CD14-positive monocyte (primary cell): ENCODE measurements around the gene INPP4B. TPM values are rescaled to one million over a fixed set of nuclear protein-coding genes. Genes with fewer than 3 reads are reported as not detected.

Source experiments
- DNase-seq, 3 donors: peaks; one replicate each; pipeline ENCODE4 v3.0.0-alpha.2; 2011 to 2022
- H2AFZ ChIP-seq: 2 replicates; pipeline ENCODE4 v1.6.0; 2012; ENCODE audit warnings: mild to moderate bottlenecking, low read depth, low read length, inconsistent platforms; ENCODE audit not compliant: insufficient read depth, poor library complexity, severe bottlenecking
- H3K27ac ChIP-seq, 2 donors: 1 replicate in 1 of 2; 2 replicates in 1 of 2; pipeline ENCODE4 v1.5.1; 2012 to 2013; ENCODE audit warnings: low read length in 2 of 2, control low read depth in 1 of 2, inconsistent platforms in 1 of 2, low read depth in 1 of 2, mild to moderate bottlenecking in 1 of 2
- H3K27me3 ChIP-seq, 2 donors: one replicate each; pipeline versions ENCODE4 v1.6.0 to v1.6.1; 2011 to 2013; ENCODE audit warnings: low read length in 2 of 2; ENCODE audit not compliant: control insufficient read depth in 2 of 2, insufficient read depth in 2 of 2
- H3K36me3 ChIP-seq, 2 donors: replicated peaks in 1 of 2; 1 replicate in 1 of 2; 2 replicates in 1 of 2; pipeline versions ENCODE4 v1.5.1 to v1.6.1; 2012 to 2013; ENCODE audit warnings: low read length in 2 of 2, control low read depth in 1 of 2, inconsistent platforms in 1 of 2, mild to moderate bottlenecking in 1 of 2; ENCODE audit not compliant: insufficient read depth in 2 of 2, control insufficient read depth in 1 of 2
- H3K4me1 ChIP-seq, 2 donors: 1 replicate in 1 of 2; 2 replicates in 1 of 2; pipeline versions ENCODE4 v1.5.1 to v1.6.1; 2012 to 2013; ENCODE audit warnings: low read length in 2 of 2, control low read depth in 1 of 2, inconsistent platforms in 1 of 2, mild to moderate bottlenecking in 1 of 2, moderate library complexity in 1 of 2; ENCODE audit not compliant: insufficient read depth in 2 of 2, control insufficient read depth in 1 of 2
- H3K4me2 ChIP-seq: replicated peaks from 2 replicates; pipeline ENCODE3; 2012; ENCODE audit warnings: low read length, moderate library complexity, mild to moderate bottlenecking; ENCODE audit not compliant: poor library complexity, severe bottlenecking; ENCODE audit errors: extremely low read depth
- H3K4me3 ChIP-seq, 3 experiments: fragments of 200-600 bp in 1 of 3; sonication (generic) in 1 of 3; replicated peaks in 1 of 3; 1 replicate in 2 of 3; 2 replicates in 1 of 3; pipeline ENCODE4 v1.5.1; 2011 to 2013; ENCODE audit warnings: low read length in 3 of 3, mild to moderate bottlenecking in 3 of 3, control low read depth in 2 of 3, low read depth in 2 of 3, inconsistent platforms in 1 of 3, moderate library complexity in 1 of 3
- H3K79me2 ChIP-seq: 2 replicates; pipeline ENCODE4 v1.6.0; 2012; ENCODE audit warnings: mild to moderate bottlenecking, control low read depth, inconsistent platforms, low read length, moderate library complexity; ENCODE audit not compliant: insufficient read depth
- H3K9ac ChIP-seq: 2 replicates; pipeline ENCODE4 v1.6.0; 2017; ENCODE audit warnings: low read length, mild to moderate bottlenecking; ENCODE audit not compliant: insufficient read depth, poor library complexity, severe bottlenecking
- H3K9me3 ChIP-seq, 2 donors: replicated peaks in 1 of 2; 1 replicate in 1 of 2; 2 replicates in 1 of 2; pipeline versions ENCODE4 v1.5.1 to v1.6.1; 2012 to 2013; ENCODE audit warnings: low read length in 2 of 2, control low read depth in 1 of 2; ENCODE audit not compliant: control insufficient read depth in 1 of 2, insufficient read depth in 1 of 2
- H4K20me1 ChIP-seq: 2 replicates; pipeline ENCODE4 v1.6.0; 2012; ENCODE audit warnings: mild to moderate bottlenecking, low read length, control low read depth, moderate library complexity; ENCODE audit not compliant: insufficient read depth
- H3K27ac Mint-ChIP-seq, 7 donors: one replicate each; pipeline ENCODE4 v1.8.0; 2020; ENCODE audit warnings: mild to moderate bottlenecking in 7 of 7, mixed read lengths in 7 of 7, moderate library complexity in 6 of 7, inconsistent platforms in 2 of 7
- H3K27me3 Mint-ChIP-seq, 3 donors: one replicate each; pipeline ENCODE4 v1.8.0; 2021 to 2022; ENCODE audit warnings: low read depth in 3 of 3, mild to moderate bottlenecking in 3 of 3, mixed read lengths in 3 of 3, moderate library complexity in 3 of 3, inconsistent platforms in 1 of 3
- H3K36me3 Mint-ChIP-seq, 2 donors: one replicate each; pipeline ENCODE4 v1.8.0; 2020; ENCODE audit warnings: mixed read lengths in 2 of 2, inconsistent platforms in 1 of 2, mild to moderate bottlenecking in 1 of 2
- H3K4me1 Mint-ChIP-seq: one replicate; pipeline ENCODE4 v1.8.0; 2020; ENCODE audit warnings: mild to moderate bottlenecking, mixed read lengths
- H3K4me3 Mint-ChIP-seq, 2 donors: one replicate each; pipeline ENCODE4 v1.8.0; 2020; ENCODE audit warnings: mild to moderate bottlenecking in 2 of 2, mixed read lengths in 2 of 2, moderate library complexity in 1 of 2
- H3K9me3 Mint-ChIP-seq, 7 donors: one replicate each; pipeline ENCODE4 v1.8.0; 2020 to 2022; ENCODE audit warnings: mixed read lengths in 7 of 7, mild to moderate bottlenecking in 6 of 7, moderate library complexity in 6 of 7, inconsistent platforms in 2 of 7
- CTCF ChIP-seq: fragments of 200-600 bp; IDR thresholded peaks from one replicate; pipeline ENCODE4 v1.8.0; 2022; ENCODE audit warnings: antibody characterized with exemption, mild to moderate bottlenecking
- WGBS: methylation state at CpG from one replicate; pipeline ENCODE4 v1.1.5; 2013; ENCODE audit warnings: missing lambda C conversion rate; ENCODE audit not compliant: insufficient coverage; 5-methylcytosine and 5-hydroxymethylcytosine counted together
- intact Hi-C, 2 donors: fragments of 100-400 bp; cut with micrococcal nuclease; formaldehyde crosslinking; loops; one replicate each; pipeline versions ENCODE4 v1.15.0 to v1.15.1; 2023
- polyA plus RNA-seq, 3 donors: library from polyadenylated mRNA; depleted of rRNA in 1 of 3; unstranded in 2 of 3; stranded (reverse) in 1 of 3; fragments of 300-500 nt in 2 of 3; fragments of >200 nt in 1 of 3; fragmentation: Illumina TruSeq in 2 of 3; gene quantifications; 1 replicate in 2 of 3; 2 replicates in 1 of 3; pipeline ENCODE4 v1.2.3, GENCODE V29; 2012 to 2021

The INPP4B gene
- polyA plus RNA-seq, 3 donors: 0.13 to 0.38 (median 0.22) TPM

GRCh38 chr4:142566243-142566642 lies 279.9 kb downstream of the INPP4B start:
- H3K4me3 ChIP-seq: no peak overlapping the region
- no peaks in the 10 kb centered on the region for H3K79me2 ChIP-seq
- no peaks in the 10 kb centered on the region for H4K20me1 ChIP-seq
- intact Hi-C loops: no loop called here
- no peaks in the 10 kb centered on the region for H3K9me3 ChIP-seq
- Mint-ChIP-seq H3K36me3 (no peaks in the 10 kb centered on the region), H3K27ac (peak overlapping the region in 1 of 7 donors; percentile 8), H3K4me3 (no peak overlapping the region), H3K9me3 (peaks cover 0 to 4% (median 0%) of the 10 kb centered on the region in 7 donors), H3K4me1 (peaks cover 5% of the 10 kb centered on the region), H3K27me3 (peaks cover 0 to 2% (median 1%) of the 10 kb centered on the region in 3 donors)
- H2AFZ ChIP-seq: no peak overlapping the region
- no peaks in the 10 kb centered on the region for H3K4me1 ChIP-seq
- DNase-seq: no peak
- TF ChIP-seq CTCF: no peak
- no peaks in the 10 kb centered on the region for H3K27me3 ChIP-seq
- no peak overlapping the region for H3K27ac ChIP-seq
- H3K4me2 ChIP-seq: no peak overlapping the region
- no peaks in the 10 kb centered on the region for H3K36me3 ChIP-seq
- no peak overlapping the region for H3K9ac ChIP-seq

- Histone ChIP-seq H3K9ac (no peak overlapping the region), H3K4me1 (no peaks in the 10 kb centered on the region), H2AFZ (no peak overlapping the region), H3K27ac (no peak overlapping the region), H3K4me2 (no peak overlapping the region), H3K36me3 (no peaks in the 10 kb centered on the region), H3K4me3 (no peak overlapping the region), H3K9me3 (no peaks in the 10 kb centered on the region), H3K27me3 (no peaks in the 10 kb centered on the region), H3K79me2 (no peaks in the 10 kb centered on the region), H4K20me1 (no peaks in the 10 kb centered on the region)
- intact Hi-C loops: no loop called here
- no peak for DNase-seq
- H3K4me3 Mint-ChIP-seq: no peak overlapping the region
- H3K9me3 Mint-ChIP-seq: peaks cover 0 to 4% (median 0%) of the 10 kb centered on the region in 7 donors
- TF ChIP-seq CTCF: no peak
- 84% methylated on average over 3 of the region's 7 CpGs for WGBS
- H3K4me1 Mint-ChIP-seq: peaks cover 5% of the 10 kb centered on the region
- peaks cover 0 to 4% (median 1%) of the 10 kb centered on the region in 3 donors for H3K27me3 Mint-ChIP-seq
- H3K36me3 Mint-ChIP-seq: no peaks in the 10 kb centered on the region
- no peak overlapping the region for H3K27ac Mint-ChIP-seq
Measured at GRCh38 chr4:142565771-142566170, 280.3 kb downstream of the INPP4B start.
